Stimulated activated CD4-positive, alpha-beta T cell treated with anti-CD3 and anti-CD28 coated beads, Interleukin-2, amount 100 ng/mL, for 48 hours (primary cell): ENCODE measurements around the gene C1QTNF9.
"Not testable (repeated sequence)": the region's sequence is repeated elsewhere in the genome, so short reads cannot be mapped to it uniquely, and the experiment has no call there.

ENCODE experiments used
- DNase-seq, 2 donors: peaks; one replicate each; pipeline ENCODE4 v3.0.0-alpha.2; 2020

Gene C1QTNF9

DNA sequence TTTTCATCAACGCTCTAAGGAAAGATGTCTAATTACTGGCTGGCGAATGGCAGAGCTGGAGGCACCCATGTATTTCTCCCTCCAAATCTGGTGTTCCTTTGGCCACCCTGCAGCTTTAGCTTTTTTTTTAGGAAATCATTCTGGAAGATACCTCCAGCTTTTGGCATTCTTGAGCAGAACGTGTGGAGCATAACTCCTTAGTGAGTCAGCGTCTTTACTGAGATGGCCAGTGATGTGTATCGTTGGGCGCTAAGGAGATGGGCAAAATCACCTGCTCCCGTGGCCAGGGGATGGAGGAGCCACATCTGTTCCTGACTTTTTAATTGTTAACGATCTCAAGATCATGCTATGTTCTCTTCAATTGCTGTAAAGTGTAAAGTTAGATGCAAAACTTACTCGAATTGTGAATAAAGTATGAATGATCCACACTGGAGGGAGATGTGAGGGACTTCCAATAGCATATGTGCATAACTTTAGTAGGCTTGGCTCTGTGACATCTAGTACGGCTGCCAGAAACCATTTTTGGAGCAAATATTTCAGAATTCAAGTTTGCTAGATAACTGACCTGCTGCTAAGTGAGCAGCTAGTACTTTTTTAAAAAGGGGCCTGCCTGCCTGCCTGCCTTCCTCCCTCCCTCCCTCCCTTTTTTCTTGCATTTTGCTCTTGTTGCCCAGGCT, 24.4 kb upstream of the C1QTNF9 start:
- DNase-seq, result no peak

- DNase-seq, result no peak
These were observed 22.8 kb upstream of the C1QTNF9 start for GRCh38 chr13:24286624-24287023.

GRCh38 chr13:24287748-24288287, 21.6 kb upstream of the C1QTNF9 start:
- no peak for DNase-seq

- DNase-seq, result no peak
These were observed 20.5 kb upstream of the C1QTNF9 start for GRCh38 chr13:24288870-24289269.

GRCh38 chr13:24290280-24290932, 19.0 kb upstream of the C1QTNF9 start:
- DNase-seq, result no peak

DNA sequence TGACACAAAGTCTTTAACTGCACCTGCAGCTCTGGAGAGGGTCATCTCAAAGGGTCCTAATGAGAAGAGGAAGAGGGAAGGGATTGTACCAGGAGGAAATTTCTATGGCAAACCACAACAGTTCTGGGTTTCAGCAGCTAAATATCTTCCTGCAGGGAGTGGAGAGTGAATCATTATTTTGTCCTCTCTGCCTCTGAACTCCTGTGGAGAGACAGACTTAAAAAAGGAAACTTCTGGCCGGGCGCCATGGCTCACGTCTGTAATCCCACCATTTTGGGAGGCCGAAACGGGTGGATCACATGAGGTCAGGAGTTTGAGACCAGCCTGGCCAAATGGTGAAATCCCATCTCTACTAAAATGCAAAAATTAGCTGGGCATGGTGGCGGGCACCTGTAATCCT, 16.9 kb upstream of the C1QTNF9 start:
- no peak for DNase-seq

GRCh38 chr13:24293746-24294145, 15.6 kb upstream of the C1QTNF9 start:
- no peak for DNase-seq

- no peak for DNase-seq
These were observed 9.8 kb upstream of the C1QTNF9 start for GRCh38 chr13:24299488-24300114.

- no peak for DNase-seq
These were observed 7.9 kb upstream of the C1QTNF9 start for GRCh38 chr13:24301434-24301833.

- no peak for DNase-seq
These were observed 7.5 kb upstream of the C1QTNF9 start for GRCh38 chr13:24301911-24302310.

- no peak for DNase-seq
These were observed 4.8 kb upstream of the C1QTNF9 start for GRCh38 chr13:24304620-24305019.

GRCh38 chr13:24306632-24307031, 2.7 kb upstream of the C1QTNF9 start:
- no peak for DNase-seq

DNA sequence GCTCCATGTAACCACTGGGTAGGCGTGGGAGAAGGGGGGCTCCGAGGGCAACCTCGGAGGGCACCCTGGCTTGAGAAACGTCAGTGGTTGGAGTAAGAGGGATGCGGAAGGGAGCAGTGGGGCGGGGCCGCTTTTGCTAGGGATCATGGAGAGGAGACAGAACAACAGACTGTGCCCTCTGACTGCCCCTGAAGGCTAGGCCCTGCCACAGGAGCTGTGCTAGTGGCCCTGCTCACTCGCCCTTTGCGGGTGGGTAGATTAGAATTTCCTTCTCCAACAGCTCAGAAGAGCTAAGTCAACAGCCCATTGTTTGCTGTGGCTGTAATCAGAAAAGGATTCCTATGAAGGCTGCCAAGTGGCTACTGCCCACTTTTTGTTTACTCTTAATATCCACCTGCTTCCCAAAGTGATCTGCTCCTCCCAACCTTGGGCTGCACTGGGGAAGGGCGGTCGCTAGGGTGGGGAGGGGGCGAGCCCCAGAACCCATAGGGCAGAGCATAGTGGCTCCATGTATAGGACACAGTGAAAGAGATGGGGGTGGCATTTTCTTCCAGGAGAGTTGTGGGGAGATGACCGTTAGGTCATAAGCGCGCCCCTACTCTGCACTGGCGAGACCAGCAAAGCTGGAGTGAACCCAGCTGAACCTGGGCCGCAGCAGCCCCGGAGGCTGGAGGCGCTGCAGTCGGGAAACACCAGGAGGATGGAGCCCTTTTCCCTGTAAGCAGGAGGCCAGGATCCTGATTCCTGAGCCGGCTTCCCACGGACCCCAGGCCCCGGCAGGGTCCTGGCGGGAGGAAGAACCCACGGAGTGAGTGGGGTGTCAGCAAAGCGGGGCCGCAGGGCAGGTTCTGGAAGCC, 1.9 kb upstream of the C1QTNF9 start:
- DNase-seq, result no peak

DNA sequence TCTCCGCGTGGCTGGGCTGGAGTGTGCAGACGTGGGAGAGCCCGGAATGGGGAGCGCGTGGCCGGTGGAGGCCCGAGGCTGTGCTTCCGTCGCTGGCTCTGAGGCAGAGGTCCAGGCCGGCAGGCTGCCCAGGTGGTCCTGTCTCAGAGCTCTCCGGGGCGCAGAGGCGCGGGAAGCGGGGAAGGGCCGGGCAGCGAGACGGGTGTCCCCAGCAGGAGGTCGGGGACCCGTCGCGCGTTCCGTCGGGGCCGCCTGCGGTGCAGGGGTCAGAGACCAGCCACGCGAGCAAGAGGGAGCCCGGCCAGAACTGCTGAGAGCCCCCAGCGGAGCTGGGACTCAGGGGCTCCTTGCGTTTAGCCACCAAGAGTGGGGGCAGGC, 1.3 kb upstream of the C1QTNF9 start:
- DNase-seq, result no peak

DNA sequence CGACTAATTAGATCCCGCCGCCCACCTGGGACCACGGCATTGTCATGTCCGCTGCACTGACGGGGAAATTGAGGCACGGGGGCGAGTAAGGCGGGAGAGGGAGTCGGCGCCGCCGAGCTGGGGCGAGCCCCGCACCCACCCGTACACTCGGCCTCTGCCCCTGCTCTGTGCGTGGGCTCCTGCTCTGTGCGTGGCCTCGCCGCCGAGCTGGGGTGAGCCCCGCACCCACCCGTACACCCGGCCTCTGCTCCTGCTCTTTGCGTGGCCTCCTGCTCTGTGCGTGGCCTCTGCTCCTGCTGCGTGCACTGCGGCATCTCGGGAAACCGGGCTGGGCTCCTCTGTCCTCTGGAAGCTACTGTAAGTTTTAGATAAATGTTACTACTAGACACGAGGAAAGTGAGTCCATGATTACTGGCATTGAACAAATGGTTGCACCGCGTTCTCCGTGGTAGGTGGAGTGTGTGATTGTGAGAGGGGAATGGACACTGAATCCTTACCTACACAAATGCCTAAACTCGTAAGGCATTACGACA, 826 bp upstream of the C1QTNF9 start:
- DNase-seq, result no peak

DNA sequence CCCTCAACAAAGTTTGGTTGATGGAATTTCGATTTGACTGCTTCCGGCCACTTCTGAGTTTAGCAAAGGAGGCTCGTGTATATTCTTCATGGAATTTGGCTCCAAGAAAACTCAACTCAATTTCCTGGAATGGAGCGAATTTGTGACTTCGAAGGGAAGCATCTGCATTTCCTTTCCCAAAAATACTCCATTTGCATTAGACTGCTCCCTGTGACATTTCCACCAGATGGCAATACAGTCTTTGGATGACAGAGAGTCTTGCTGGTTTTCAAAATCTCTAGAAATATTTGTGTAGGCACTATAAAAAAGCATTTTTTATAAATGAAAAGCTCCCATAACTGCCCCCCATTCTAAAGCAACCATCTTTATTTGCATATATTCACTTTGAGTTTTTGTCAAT, 4.1 kb downstream of the C1QTNF9 start:
- no peak for DNase-seq

DNA sequence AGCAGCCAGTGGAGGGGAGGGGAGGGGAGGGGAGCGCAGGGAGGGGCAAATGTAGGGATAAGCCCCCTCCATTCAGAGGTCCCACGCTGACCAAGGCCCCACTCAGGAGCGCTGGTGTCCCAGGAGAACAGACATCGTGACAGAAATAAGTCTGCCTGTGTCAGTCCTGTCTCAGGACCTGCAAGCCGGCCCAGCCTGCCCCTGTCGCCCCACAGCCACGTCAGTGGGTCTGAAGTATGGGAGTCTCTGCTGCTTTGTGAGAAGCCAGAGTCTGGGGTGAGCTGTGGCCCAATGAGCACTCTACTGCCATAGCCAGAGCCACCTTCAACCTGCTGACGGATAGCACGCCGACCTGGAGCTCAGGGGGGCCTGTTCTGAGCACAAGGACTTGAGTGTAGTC, 8.5 kb downstream of the C1QTNF9 start:
- not testable (repeated sequence) for DNase-seq

- not testable (repeated sequence) for DNase-seq
These were observed 9.5 kb downstream of the C1QTNF9 start for GRCh38 chr13:24318878-24319277.

DNA sequence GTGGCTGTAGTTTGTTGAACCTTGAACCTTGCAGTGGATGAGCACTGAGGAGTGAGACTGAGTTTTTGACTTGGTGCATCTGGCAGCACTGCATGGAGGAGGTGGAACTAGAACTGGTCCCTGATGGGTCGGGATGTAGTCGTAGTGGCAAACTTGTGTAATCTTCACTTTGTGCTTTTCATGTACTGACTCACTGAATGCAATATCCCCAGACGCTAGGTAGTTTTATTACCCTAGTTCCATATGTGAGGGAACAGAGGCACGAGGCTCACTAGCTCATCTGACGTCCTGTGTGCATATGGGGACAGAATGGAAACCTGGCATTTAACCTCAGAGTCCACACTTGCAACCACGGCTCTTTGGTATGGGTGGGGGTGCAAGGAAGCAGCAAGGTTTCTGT, 10.3 kb downstream of the C1QTNF9 start:
- not testable (repeated sequence) for DNase-seq

DNA sequence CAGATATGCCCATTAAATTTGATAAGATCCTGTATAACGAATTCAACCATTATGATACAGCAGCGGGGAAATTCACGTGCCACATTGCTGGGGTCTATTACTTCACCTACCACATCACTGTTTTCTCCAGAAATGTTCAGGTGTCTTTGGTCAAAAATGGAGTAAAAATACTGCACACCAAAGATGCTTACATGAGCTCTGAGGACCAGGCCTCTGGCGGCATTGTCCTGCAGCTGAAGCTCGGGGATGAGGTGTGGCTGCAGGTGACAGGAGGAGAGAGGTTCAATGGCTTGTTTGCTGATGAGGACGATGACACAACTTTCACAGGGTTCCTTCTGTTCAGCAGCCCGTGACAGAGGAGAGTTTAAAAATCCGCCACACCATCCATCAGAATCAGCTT, 12.0 kb downstream of the C1QTNF9 start:
- DNase-seq, result not testable (repeated sequence)

DNA sequence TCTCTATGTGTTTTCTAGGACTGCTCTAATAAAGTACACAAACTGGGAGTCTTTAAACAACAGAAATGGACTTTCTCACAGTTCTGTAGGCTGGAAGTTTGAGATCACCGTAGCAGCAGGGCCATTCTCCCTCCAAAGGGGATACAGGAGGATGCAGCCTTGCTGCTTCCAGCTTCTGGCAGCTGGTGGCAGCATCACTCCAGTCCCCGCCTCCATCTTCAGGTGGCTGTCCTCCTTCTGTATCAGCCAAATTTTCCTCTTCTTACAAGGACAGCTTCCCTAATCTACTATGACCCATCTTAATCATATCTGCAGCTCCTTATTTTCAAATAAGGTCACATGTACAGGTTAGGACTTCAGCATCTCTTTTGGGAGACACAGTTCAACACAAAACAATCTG, 13.1 kb downstream of the C1QTNF9 start:
- DNase-seq, result not testable (repeated sequence)

DNA sequence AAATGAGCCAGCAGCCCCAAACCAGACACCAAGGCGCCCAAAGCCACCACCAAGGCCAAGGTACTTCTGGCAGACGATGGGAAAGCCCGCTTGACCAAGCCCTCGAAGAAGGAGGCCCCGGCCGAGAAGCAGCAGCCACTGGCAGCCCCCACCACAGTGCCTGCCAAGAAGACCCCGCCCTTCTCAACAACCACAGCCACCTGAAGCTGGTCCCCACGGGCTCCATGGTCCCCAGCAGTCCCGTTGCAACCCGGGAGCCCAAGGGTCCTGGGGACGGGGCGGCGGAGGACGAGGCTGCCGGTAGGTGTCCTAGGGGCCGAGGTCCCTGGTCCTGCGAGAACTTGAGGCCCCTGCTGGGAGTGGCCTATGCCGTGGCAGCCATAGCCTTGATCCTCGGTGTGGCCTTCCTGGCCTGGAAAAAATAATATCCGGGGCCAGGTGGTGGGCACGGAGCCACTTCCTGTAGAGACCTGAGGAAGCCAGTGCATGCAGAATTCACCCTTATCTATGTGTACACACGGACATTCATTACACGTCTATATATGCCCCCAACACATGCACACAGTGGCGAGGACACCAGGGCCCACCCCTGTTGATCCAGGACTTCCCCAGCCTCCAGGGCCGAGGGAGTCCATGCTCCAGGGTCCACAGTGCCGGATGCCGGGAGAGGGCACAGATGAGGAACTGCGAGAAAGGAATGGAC, 13.8 kb downstream of the C1QTNF9 start:
- DNase-seq, result no peak
